GM21515 (cell line): ENCODE data around the gene ABCG1.

Experiments
- ATAC-seq: cut with Tn5 transposase; IDR thresholded peaks from one replicate; pipeline ENCODE4 v1.9.1; 2021; ENCODE audit not compliant: unreplicated experiment

The ABCG1 gene

DNA sequence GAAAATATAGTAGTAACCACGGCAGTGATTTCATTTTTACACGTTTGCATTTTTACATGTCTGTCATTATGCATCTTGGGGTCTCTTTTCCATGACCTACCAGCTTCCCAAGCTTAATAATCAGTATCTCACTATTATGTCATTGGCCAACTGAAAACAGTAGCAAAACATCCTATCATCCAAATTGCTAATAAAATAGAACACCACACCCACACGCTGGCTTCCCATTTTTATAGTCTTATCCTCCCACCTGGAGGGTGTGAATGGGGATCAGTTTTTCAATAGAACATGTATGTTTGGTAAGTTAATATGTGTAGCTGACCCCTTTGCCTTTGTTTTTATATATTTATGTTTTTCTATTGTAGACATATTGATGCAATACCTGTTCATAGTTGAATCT is 84.5 kb downstream of the ABCG1 start:
- no peak for ATAC-seq

DNA sequence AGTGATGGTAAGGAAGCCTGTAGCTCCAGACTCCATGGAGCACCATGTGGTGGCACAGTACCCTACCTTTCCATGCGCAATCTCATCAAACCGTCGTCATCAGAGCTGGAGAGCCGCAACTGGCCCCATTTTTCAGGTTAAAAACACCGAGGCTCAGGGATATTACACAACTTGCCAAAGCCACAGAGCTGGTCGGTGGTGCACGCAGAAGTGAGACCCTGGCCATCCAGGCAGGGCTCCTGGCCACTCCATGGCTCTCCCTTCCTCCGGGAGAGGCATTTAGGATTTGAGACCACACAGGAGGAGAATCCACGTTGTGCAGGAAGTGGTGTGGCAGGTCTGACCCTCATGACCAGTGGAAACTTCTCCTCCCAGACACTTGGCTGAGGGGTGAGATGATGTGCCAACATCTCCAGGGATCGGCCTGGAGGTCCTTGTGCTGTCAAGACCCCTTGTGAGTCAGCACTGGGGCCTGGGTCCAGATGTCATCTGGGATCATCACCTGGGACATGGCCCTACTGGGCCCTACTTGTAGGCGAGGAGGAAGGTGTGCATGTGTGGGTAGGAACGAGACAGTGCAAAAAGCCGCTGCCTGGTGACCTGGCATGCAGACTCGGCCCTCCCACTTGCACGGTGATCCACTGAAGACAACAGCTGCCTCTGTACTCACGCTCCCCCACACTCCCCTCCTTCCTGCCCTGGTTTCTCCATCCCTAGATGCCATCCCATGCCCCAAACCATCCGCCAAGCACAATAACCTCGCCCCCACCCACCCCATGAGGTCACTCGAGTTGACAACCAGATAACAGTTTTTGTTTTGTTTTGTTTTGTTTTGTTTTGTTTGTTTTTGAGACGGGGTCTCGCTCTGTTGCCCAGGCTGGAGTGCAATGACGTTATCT is 85.9 kb downstream of the ABCG1 start:
- no peak for ATAC-seq

DNA sequence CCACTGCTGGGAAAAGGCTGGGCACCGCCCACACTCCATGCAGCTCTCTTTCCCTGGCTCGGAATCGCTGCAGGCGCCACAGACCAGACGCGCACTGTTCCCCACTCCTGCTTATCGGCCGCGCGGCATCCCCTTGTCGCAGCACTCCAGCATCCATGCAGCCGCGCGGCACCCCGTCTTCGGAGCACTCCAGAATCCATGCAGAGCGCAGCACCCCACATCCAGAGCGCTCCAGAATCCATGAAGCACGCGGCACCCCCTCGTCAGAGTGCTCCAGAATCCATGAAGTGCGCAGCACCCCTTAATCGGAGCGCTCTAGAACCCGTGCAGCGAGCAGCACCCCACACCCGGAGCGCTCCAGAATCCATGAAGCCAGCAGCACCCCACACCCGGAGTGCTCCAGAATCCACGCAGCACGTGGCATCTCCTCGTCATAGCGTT is 86.8 kb downstream of the ABCG1 start:
- no peak for ATAC-seq

DNA sequence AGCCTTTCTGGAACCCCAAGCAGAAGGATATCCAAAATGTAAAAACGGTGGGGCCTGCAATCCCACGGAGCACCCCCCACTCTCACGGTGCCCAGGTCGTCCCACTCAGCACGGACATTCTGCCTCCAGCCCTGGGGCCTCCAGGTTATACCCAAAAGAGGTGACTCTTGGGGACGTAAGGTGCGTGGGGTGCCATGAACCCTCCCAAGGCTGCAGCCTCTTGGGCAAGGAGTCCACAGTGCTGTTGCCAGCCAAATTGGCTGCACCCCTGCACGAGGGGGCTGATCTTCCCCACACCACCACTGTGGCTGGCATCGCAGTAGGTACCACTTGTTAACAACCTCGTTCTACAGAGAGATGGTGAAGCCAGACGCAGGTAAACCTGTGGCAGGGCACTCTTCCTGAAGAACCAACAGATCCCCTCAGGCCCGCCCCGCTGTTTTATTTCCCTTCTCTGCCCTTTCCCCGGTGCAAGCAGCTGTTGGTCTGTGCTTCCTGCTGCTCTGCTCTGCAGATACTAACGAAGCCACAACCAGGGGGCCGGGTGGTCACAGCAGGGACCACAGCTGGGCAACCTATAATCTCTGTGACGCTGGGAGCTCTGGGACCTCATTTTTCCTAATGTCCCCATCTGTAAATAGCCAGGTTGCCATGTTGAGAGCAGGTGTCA is 87.6 kb downstream of the ABCG1 start:
- ATAC-seq, result no peak

DNA sequence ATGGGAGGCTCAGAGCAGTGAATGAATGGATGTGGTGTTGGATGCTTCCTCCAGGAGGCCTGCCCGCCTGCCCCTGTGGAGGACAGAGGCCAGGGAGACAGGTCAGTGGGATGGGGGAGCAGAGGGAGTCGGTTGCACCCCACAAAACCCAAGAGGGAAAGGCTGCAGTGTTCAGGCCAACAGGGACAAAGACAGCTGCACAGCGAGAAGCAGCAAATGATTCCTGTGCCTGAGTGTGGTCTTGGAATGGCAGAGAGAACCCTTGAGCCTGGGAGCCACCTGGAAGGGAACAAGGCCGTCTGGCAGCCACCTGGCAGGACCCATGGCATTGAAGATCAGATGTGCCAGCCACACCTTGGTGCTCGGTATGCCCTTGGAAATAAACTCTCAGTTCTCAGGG is 88.2 kb downstream of the ABCG1 start:
- no peak for ATAC-seq

DNA sequence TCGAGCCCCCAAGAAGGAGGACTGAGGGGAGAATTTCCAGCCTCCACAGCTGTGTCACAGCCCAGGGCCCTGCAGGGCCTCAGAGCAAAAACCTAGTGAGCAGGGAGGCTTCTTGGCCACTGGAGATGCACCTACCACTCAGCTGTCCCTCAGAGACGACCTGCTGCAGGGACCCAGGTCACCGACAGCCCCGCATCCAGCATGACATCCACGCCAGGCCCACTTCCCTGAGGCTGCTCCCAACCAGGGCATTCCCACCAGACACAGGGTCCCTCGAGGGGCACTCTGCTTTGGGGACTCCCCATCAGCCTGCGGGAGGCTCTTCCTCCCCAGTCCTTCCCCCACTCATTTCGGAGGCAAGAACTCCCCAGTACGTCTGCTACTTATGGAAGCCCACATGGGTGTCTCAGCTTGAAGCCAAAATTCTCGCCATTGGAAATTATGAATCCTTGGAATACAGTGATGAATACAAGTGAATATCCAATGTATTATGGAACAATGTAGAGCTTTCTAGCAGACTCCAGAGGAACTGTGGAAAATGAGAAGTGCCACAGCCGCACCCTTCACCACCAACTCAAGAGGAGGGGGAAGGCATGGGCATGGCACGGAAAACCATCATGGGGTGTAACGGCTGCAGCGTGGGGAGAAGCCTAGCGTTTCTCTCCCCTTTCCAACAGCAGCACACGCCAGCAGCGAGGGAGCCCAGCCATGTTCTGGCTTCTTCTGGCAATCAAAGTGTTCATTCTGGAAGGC is 89.4 kb downstream of the ABCG1 start:
- ATAC-seq, result no peak

DNA sequence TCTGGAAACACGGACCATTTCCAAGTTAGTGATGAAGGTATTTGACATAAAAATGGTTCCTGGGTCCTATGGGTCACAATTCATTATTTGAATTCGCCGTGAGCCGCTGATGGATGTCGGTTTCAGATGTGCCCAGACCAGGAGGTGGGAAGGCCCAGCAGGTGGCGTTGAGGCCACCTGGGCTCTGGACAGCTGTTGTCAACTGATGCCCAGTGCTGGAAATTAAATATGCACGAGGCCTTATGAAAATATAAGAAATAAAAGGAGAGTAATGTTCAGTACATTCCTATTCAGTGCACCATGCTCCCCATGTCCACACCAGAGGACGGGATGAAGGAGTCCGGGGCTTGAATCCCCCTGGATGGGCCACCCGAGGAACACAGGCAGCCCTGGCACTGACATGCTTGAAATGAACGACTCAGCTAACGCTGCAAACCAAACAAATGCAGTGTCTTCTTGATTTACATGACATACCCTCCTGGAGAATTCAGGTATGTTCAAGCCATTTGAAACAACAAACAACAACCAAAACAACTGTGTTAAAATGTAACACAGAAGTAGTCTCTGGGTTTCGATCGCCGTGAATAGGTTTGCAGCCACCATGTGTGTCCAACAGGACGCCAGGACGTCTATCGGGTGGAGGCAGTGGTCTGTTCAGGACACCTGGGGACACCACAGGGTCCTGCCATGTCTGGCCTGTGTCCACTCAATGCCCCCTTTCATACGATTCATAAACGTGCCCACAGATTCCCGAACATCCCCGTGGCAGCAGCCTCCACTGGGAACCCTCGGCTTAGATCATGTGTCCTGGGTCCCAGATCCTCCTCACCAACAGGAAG is 90.2 kb downstream of the ABCG1 start:
- ATAC-seq, result no peak

DNA sequence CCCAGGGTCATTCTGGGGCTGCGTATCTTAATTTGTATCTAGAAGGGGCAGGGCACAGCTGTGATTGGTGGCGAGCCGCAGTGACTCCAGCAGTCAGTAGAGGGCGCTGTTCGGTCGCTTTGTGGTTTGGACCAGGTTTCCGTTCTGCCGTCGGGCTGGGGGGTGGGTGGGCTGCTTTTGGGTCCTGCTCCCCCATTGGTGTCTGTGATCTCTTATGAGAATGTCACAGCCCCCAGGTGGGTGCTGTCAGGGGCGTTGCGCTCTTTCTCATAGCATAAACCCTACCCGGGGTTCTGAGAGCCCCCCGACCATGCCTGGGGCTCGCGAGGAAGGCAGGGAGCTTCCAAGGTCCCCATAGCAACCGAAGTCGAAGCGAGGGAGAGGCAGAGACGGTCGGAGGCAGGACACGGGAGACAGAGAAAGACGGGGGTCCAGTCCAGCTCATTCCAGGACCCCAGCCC is 90.8 kb downstream of the ABCG1 start:
- no peak for ATAC-seq

DNA sequence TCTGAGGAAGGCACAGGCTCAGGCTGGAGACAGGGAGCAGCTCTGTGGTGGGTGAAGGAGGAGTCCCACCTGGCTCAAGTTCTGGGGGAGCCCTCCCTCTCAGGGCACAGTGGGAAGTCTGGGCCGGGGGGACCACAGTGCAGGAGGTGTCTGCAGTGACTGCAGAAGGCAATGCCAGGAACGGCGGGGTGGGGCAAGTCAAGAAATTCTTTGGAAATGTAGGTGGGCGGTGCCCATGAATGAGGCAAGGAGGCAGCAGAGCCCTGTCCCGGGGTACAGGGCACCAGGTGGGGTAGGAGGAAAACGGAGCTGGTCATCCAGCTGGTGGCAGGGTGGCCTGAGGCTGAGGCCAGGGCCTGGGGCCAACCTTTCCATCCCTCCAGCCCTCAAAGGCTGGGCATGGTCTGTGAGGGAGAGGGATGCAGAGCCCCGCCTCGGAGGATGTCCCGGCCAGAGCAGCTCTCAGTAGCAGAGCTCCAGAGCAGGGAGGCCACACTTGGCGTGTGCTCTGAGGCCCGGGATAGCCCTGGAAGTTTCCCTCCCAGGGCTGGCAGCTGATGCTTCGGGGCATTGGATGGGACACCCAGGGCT is 91.6 kb downstream of the ABCG1 start:
- ATAC-seq, result no peak

DNA sequence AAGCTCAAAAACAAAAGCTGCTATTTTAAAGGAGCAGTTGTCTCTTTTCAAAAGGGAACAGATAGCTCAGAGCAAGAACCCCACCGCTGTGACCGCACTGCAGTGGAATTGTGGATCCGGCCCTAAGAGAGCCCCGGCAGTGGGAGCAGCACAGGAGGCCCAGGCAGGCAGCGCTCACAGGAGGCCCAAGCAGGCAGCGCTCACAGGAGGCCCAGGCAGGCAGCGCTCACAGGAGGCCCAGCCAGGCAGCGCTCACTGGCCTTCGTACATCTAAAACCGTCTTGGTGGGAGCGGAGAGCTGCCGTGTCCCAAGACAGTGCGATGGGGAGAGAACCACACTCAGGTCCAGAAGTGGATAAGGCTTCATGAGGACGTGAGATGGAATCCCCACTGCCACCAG is 92.2 kb downstream of the ABCG1 start:
- ATAC-seq, result no peak

DNA sequence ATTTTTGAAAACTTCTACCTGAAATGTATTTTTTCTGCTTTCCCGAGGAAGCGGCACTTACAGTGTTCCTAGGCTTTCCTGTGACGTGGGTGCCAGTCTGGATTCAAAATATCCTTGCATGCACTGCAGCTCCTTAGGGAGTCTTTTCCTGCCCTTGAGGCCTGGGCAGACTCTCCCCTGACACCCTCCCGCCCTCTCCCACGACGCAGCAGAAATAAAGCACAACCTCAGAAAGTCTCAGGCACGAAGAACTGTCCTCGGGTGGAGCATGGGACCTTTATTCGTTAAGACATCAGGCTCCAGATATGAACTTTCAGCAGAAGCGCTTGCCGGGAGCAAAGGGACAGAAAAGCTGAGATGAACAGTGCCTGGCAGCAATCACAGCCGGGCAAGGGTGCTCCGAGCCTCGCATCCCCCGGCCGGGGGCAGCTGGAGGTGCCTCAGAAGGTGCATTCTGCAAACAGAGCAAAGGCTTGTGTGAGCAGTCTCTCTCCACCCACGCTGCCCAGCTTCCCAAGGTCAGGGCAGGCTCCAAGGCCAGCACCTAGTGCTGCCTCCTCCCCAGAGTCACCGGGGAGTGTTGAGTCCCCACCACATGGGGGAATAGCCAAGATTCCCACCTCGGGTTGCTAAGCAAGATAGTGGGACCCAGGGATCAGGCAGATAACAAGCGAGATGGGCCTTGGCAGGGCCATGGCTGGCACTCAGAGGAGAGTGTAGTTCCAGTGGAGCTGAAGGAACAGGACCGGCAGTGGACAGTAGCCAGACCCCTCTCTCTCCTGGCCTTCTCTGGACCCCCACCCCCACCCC is 93.1 kb downstream of the ABCG1 start:
- ATAC-seq, result no peak

DNA sequence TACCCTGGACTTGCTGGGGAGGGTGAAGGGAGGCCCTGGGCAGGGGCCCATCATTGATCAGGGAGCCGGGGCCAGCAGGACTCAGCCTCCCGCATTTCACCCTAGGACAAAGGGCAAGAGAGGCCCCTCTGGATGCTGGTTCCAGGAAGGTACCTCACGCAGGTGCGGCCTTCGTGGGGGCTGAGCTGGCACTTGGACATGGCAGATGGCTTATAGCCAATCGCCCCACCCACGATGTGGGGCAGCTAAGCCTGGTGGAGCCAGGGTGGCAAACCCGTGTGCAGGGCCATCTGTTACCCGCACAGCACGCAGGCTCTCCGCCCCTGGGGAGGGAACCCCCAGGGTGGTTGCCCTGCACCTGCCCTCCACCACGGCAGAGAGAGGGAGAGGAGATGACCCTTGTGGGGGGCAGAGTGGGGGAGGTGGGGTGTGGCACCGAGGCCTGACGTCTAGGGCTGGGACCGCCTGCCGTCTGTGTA is 93.7 kb downstream of the ABCG1 start:
- no peak for ATAC-seq

DNA sequence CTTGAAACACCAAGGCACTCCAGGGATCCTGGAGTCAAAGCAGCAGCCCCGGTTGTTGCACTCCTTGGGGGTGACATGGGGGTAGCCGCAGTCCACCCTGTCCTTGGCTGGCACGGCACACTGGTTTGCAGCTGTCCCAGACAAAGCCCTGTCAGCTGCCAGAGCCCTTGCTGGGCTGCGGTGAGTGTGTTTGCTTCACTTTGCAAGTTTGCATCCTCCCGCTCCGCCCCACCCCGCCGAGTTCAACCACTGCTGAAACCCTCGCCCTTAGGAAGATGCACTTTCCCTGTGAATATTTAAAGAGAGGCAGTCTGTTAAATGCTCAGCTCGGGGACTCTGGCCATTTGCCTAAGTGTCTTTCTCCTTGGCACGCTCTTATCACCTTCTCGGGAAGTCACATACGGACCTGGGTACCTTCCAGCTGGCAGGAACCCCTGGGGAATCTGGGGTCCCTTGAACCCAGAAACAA is 94.6 kb downstream of the ABCG1 start:
- no peak for ATAC-seq

DNA sequence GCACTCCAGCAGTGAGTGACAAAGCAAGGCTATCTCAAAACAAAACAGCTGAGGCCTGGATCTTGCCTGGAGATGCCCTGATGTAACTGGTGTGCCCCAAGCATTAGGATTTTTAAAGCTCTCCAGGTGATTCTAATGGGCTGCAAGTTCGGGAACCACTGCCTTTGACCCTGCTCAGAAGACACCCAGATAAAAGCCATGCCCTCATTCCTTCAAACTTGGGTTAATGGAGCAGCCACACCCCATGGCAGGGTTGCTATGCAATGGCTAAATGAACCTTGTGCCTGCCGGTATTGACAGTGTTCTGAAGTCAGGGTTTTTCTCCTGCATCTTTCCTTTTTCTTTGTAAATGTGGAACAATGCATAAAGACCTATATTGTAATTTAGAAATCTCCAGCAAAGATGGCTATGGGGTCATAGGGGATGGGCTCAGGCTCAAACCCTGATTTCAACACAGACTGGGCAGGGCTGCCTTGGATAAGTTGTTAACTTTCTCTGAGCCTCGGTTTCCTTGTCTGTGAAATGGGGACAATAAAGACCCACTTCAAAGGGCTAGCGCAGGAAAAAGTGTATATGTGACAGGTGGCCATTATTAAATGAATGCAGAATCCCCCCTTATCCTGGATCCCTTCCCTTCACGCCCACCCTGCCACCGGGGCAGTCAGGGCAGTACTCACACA is 95.8 kb downstream of the ABCG1 start:
- ATAC-seq, result no peak

DNA sequence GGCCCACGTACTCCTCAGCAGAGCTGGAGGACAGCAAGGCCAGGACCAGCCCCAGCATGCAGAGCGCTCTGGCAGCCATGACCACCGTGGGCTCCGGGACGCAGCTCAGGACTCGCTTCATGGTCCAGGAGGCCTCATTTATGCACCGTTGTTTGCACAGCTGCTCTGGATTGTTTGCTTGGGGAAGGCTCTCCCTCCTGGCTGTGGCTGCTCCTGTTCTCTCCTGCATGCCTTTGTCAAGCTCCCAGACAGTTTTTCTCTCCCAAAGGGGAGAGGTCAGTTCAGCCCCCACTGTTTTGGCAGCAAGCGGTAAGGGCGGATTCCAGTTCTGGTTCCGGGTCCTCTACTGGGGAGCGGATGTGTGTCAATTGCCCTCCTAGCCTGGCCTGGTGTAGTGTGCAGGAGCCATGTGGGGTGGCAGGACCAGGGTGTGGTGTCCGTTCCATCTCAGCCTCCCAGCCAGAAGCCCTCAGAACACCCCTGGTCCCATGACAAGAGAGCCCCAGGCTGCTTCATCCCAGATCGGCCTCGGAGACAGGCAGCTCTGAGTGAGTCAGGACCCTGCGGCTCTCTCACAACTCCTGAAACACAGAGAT is 96.5 kb downstream of the ABCG1 start, which contains the start of gene TFF3:
Gene TFF3 (minus strand): TSS at position 114 of the 596 bp plus-strand sequence. CDS start 35 bp downstream, at position 79.
- ATAC-seq, result no peak

DNA sequence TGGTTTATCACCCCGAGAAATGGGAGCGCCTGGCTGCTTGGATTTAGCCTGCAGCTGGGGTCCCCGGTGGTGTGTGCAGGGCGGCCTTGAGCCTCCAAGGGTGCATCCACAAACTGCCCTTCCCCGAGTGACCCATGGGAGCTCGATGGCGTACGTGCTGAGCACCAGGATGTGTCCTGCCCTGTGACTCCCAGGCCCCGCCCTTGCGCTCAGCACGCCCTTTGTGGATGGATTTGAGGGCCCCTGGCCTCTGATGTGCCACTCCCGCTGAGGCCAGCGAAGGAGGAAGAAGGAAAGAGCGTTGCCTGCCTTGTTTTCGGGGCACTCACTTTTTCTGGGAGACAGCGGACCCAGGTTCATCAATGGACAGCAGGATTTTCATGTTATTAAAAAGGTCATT is 98.0 kb downstream of the ABCG1 start:
- ATAC-seq, result no peak

DNA sequence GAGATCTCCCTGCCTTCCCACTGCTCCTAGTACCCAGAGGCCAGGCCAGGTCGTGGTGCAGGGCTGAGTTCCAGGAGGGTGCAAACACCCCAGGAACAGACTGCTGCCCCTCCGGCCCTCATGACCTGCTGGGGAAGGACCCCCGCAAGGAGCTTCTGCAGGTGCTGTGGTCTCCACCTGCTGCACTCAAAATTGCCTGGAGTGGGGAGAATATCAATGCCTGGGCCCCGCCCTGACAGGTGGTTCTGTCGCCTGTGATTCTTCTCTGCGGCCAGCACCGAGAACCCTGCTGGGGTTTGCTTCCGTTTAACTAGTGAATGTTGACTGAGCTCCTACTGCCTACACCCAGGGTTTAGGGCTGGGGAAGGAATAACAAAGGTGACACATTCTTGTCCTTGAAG is 98.4 kb downstream of the ABCG1 start:
- no peak for ATAC-seq
